ENCODE data around the gene RNFT2.
"Not testable (repeated sequence)": the region's sequence is repeated elsewhere in the genome, so short reads cannot be mapped to it uniquely, and the experiment has no call there.

Gene RNFT2

DNA sequence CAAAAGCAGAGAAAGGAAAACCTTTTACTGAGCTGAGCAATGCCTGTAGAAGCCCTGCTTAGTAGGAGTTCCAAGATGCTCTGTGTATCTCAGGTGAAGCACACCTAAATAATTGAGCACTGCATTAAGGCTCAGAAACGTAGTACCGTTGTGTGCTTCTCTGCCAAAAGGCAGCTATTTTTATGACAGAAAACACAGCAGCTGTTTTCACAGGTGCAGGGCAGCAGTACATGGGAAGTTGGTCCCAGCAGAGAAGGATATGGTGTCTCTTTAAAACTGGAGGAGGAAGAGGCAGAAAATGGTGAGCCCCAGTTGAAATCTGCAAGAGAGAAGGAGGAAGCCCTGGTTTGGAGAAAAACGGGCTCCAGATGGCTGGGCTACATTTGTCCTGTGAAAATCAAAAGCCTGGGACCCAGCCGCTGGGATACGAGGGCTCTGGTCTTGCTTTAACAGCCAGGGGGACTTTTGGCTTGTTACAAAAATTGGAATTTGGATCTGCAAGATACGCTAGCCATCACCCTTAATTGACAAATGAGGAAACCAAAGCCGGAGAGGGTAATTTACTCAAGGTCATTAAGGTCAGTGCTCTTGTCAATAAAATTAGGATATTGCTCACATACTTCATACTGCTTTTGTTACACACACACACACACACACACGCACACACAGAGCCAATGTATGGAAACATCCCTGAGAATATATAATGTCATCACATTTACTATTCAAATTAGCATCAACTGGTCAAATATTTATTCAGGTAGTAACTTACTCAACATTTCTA lies 27.6 kb upstream of the RNFT2 start:
- DNase-seq = no peak

DNA sequence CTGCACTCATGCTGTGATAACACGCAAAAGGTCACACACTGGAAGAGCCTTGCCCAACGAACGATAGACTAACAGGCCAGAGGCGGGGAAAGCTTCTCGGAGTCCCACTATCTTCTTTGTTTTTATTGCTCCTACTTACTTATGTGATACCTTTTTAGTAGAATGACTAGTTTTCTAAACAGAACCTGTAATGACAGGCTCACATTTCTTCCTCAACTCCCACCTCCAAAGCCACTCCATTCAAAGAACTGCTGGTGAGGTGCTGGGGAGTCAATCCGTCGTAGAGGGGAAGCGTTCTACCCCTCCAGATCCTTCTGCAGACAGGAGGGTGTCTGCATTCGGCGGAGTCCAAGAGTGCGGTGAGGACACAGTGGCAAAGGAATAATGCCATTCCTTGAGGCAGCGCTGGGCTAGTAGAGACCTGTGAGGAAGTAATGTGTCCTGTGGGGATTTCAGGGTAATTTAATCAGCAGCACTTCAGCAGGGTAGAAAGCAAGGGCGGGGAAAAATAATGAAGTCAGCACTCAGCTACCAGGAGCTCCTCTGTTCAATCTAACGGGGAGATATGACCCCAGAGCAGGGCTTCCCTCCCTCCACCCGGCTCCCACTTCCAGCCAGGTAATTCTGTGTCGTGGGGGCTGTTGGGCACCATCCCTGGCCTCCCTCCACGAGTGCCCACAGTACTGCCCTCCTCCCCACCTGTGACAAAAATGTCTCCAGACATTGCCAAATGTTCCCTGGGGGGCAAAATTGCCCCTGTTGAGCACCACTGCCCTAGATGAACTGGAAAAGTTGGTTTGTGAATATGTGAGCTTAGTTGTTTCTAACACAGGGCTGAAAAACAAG lies 25.4 kb upstream of the RNFT2 start:
- no peak for DNase-seq

DNA sequence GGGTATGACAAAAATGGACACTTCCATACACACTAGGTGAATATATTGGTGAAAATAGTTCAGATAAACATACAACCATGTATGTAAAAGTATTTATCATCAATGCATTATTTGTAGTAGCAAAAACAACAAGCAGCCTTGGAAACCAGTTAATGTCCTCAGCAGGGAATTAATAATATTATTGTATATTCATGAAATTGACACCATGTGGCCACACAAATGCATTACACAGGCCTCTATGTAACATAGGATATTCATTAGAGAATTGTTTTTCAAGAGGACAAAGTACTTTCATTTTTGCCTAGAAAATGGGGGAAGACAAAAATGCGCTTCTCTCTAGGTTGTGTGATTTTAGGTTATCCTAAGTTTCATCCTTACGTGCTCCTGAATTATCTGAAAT lies 24.6 kb upstream of the RNFT2 start:
- DNase-seq = no peak

DNA sequence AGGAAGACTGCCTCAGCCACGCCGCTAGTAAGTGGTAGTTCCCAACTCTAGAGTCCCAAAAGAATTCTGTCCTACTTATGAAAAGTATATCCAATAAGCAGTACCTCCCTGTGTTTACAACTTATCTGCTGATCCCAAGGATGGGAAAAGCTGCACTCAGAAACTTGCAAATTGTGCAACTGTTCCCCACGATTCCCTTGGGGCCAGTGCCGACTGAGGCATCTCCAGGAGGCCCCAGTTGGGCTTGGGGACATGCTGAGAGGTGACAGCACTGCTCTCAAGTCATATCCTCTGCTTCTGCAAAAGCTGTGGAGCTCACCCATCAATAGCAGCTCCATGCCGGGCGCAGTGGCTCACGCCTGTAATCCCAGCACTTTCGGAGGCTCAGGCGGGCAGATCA lies 23.9 kb upstream of the RNFT2 start:
- no peak for DNase-seq

DNA sequence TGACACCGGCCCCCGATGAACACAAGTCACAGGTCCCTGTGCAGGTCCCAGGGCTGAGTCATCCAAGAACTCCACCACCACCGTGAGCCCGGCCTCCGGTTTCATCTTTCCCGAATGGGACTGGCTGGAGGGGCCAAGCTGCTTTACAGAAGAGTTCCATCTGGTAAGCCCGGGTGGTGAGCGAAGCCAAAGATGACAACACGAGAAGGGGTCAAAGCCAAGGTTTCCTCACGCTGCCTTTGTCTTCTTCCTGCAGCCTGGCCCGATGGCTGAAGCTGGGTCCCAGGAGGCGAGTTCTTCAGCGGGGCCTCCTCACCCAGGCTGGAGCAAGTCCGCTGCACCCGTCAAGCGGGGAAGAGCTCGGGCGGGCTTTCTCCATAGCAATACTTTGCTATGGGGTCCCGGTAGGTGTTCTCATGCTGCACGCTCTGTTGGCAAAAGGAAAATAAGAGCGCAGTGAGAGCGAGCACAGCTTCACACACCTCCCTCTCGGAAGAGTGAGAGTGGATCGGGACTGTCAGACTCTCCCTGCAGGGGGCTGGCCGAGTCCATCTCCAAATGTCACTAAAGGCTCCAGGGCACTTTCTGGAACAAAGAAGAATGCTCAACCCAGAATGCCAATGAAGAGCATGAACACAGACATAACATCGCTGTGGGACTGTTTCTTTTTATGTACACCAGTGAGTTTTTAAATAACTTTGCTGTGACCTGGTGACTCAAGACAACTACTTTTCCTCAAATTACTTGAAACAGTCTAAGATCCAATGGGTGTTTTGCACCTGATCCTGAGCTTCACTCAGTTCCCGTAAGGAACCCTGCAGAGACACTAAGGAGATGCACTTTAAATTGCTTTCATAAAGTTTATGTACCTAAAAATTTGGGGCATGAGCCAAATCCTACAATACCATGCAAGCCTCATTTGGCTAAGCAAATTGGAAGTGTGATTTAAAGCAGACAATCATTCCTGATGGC lies 20.4 kb upstream of the RNFT2 start:
- DNase-seq = no peak

DNA sequence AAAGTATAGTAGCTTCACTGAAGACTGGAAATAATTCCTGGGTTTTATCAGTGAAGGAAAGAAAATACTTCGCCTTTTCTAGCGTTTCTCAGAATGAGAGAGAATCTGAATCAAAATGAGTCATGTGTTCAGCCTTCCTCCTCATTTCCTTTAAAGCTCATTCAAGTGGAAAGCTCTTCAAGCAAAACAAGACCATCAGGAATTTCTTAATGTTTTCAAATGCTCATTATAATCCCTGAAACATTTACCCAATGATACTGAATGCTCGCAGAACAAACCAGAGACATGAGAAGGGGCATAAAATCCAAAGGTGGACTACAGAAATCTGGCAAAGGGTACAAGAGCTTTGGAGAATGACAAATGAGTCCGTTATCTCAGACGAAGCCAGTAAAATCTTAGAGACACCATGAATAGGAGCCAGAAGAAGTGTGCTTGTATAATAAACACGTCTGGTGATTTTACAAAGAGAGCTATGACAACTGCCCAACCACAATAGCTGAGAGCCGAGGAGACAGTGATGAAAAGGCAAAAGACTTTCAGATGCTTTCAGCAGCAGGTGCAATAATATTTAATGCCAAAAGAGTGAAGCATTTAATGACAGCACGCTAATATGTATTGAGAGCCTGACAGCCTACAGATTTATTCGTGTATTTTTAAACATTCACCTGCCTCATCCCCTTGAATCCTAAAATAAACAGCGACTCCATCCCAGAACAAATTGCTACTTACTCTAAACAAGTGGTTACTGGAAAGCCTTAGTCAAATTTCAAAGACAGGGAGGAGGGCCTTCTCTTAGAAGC lies 19.3 kb upstream of the RNFT2 start:
- no peak for DNase-seq

DNA sequence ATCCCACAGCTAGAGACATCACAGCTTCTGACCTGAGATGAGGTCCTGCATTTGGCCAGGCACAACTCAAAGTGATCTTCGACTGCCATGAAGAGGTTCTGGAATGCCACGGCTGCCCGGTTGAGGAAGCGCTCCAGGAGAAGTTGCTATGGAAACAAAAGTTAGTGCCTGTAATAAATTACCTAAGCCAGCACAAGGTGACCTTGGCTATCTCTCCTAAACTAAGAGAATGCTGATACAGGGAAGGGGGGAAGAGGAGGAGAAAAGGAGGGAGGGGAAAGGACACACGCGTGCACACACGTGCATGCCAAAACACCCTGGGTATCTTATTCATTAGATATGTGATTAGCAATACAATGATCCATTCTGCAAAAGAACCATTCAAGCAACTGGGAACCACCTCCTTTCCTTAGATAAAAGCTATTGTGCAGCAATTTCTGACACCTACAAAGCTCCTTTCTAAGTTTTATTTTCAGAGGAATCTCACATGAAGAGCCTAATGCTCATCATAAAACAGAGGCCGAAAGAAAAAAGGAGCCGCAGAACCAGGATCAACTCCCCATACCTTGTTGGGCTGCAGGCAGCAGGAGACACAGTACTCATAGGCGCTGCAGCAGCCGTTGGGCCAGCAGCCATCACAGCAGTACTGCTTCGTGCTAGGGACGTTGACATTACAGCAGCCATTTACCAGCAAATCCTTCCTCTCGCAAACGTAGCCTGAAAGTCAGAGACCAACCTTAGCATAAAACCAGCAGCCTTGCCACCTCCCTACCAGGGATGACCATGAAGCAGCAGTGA lies 18.2 kb upstream of the RNFT2 start:
- DNase-seq = no peak

DNA sequence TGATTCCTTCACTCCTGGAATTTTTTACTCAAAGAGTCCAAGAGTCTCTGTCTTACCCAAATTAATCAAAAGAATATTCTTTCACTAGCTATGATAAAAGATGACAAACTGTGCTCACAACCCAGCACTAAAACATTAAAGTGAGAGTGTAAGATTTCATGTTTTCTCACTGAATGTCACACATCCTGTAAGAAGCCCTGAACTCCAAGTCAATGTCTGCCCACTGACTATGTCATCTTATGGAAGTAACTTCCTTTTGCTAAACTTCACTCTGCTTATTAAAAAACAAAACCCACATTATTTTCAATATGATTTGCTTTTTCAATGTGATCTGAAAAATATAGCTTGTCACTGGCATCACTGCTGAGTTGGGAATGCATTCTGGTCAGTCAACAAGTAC lies 15.9 kb upstream of the RNFT2 start:
- no peak for DNase-seq

DNA sequence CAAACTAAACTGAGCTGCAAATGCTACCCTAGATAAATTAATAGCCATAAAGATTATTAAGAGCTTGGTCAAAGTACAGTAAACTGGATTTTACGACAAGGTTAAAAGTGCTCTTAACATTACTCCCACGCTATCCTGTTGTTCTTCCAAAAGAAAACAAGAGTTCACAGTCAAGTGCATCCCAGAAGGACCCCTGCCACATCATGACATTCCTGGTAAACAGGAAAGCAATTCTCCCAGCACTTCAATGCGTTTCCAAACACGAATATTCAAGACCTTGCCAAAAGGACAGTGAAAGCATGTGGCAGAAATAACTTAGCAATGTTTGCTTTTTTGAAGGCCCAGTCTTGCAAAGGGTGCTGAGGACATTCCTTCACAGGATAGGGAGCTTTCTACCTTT lies 11.4 kb upstream of the RNFT2 start:
- DNase-seq = no peak

DNA sequence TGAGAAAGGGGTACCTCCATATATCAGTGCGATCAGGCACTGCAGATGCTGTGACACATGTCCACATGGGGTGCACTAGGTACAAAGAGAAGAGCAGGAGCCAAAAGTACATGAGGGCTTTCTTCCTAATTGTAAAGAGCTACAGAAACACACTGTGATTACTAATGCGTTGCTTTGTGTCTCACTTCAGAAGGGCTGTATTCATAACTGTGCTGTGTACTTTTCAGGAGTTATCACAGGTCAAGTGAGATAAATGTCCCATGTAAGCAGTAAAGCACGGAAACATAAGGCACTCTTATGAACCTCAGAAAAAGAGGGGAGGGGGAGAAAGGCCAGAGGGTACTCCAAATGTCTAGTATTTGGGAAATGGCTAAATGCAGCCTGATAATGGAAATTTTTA lies 10.9 kb upstream of the RNFT2 start:
- no peak for DNase-seq

DNA sequence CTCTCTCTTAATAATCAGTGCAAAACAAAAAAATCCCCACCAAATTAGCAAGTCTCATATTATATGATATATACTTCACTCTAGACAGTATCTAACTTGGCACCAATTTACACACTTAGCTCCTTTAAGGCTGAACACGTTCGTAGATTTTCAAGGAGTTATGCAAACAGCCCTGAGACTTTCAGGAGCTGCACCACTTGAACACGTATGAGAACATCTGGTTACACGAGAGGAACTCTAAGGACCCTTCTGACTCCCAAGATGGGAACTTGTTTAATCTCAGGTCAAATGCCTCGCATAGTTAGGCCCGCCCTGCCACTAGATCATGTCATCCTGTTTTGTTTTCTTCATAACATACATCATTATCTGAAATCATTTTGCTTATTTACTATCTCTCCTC lies 10.2 kb upstream of the RNFT2 start:
- DNase-seq = no peak

DNA sequence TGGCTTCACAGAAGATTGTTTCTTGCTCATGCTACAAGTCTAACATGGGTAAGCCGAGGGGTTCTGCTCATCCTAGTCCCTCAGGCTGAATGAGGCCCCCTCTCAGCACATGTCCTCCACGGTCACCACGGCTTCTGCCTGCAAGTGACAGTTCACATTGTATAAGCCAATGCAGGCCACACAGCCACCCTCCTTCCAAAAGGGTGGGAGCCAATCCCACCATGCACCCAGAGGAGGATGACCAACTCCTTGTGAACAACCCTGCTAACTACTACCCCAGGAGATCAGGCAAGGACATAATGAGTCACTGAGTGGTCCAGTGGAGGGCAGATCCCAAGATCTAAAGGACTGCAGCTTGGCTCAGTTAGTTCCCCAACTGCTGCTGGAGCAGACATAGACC lies 6.3 kb upstream of the RNFT2 start:
- no peak for DNase-seq

DNA sequence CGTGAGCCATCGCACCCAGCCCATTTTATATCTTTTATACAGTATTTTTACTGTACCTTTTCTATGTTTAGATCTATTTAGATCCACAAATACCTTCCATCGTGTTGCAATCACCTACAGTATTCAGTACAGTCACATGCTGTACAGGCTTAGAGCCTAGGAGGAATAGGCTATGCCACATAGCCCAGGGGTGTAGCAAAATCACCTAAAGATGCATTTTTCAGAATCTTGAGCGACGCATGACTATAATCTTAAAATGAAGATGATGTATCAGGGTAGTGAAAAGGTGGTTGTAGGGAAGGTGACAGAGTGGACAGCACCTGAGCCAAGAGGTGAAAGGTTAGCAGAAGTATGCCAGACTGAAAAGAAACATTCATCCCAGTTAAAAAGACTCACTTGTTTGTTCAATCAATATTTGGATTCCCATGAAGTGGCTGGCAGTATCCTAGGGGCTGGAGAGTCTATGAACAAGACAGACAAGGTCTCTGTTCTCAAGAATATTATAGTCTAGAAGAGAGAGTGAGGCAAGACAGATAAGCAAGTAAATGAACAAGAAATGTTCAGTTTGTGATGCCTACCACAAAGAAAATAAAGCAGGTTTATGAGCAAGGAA lies 3.9 kb upstream of the RNFT2 start:
- DNase-seq = no peak

DNA sequence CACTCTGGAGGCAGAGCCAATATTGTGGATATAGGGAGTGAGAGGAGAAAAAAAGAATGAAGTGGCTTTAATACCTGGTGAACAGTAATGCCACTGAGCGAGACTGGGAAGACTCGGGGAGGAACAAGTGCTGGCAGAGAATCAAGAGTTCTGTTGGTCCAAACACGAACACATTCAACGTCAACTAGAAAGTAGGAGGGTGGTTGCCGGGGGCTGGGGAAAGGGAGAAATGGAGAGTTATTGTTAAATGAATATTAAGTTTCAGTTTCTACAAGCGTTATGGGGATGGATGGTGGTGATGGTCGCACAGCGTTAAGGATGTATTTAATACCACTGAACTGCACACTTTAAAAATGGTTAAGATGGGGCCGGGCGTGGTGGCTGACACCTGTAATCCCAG lies 3.0 kb upstream of the RNFT2 start:
- DNase-seq = no peak

DNA sequence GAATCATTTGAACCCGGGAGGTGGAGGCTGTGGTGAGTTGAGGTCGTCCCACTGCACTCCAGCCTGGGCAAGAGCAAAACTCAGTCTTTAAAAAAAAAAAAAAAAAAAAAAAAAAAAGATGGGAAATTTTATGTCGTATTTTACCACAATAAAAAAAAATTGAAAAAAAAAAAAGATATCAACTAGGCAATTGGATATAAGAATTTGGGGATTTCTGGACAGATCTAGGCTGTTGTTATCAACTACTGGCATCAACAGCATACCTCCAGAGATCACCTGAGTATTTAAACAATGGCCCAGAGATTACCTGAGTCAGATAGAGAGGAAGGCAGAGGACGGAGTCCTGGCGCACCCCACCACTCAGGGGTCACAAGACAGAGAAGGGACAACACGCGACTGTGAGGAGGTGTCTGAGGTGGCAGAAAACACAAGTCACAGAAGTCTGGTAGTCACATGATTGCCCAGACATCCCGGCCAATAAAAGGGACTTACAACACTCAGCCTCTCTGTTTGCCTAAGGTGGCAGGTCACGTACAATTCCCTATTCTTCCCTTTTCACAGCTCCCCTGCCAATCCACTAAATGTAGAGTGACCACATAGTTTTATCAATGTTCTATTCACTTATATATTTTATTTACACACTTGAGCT lies 2.0 kb upstream of the RNFT2 start:
- no peak for DNase-seq

DNA sequence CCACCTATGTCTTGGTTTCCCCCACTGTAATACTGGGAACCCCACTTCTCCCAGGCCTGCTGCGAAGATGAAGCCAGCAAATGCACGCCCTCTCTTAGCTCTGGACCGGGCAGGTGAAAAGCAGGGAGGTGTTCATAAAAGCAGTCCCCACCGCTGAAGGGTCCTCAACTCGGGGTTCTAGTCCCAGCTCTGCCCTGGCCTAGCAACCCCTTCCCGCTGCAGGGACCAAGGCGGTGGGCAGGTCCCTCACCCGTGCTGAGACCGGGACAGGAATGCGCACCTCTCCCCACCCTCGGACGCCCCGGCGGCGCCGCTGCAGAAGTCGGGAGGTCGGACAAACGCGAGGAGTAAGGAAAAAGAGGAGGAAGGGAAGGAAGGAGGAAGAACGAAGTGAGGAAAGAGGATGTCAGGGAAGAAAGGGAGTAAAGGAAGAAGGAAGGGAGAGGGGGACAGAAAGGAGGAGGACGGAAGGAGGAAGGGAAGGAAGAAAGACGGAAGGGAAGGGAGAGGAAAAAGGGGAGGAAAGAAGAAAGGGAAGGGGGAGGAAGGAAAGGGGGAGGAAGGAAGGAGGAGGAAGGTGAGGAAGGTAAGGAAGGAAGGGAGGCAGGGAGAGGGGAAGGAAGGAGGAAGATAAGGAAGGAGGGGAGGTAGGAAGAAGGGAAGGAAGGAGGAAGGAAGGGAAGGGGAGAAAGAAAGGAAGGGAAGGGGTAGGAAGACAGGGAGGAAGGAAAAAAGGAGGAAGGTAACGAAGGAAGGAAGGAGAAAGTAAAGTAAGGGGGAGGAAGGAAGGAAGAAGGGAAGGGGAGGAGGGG lies 947 bp upstream of the RNFT2 start:
- peak; percentile 7 for DNase-seq

DNA sequence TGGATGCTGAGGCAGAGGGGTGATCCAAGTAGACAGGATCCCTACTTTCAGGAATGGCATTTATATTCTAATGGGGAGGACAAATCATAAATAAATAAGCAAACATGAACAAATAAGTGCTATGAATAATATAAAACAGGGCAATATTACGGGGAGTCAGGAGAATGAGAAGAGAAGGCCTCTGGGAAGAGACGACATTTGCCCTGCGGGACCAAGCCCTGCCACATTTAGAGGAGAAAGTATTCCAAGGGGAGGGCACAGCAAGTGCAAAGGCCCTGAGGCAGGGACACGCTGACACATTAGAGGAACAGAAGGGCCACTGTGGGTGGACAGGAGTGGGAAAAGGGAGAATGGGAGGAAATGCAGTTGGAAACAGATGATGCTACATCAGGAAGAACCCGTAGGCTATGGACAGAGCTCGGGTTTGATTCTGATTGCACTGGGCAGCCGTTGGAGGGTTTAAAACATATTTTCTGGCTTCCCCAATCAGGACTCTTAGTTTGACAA lies 1.3 kb downstream of the RNFT2 start:
- no peak for DNase-seq

DNA sequence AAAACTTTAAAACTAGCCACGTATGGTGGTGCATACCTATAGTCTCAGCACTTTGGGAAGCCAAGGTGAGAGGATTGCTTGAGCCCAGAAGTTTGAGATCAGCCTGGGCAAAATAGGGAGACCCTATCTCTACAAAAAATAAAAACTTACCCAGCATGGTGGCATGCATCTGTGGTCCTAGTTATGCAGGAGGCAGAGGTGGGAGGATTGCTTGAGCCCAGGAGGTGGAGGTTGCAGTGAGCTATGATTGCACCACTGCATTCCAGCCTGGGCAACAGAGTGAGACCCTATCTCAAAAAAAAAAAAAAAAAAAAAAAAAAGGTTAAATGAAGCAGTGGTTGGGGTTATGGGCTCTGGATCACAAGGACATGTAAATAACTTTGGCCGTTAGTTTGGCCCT lies 4.7 kb downstream of the RNFT2 start:
- not testable (repeated sequence) for DNase-seq

DNA sequence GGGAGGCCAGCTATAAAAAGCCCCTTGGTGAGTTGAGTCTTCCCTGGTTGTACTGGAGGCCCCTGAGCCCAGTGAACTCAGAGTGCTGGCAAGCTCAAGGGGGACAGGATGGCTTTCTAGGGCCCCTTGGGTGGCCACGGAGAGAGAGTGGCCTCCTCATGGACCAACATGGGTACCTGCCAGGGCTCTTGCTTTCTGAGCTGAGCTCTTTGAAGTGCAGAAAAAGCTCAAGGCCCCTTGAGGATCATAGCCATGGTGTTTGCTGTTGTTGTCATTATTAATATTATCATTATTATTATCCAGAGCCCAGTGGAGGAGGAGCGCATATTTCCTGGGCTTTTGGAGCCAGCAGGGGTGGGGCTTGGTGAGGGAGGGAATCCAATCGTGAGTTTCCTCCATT lies 6.7 kb downstream of the RNFT2 start:
- DNase-seq = no peak

Data from CD4-positive, alpha-beta T cell treated with Interleukin-6 for 4 hours (primary cell).